SW480 (cell line): Measurements from ENCODE around the gene KIF22.
A peak's percentile ranks its signal among the peaks of the same experiment; 100 is the strongest.
"Not testable (repeated sequence)": the region's sequence is repeated elsewhere in the genome, so short reads cannot be mapped to it uniquely, and the experiment has no call there.

Experiments used
- DNase-seq: peaks from one replicate; pipeline ENCODE4 v3.0.0-alpha.2; 2016; ENCODE audit warnings: low spot score

Gene KIF22

DNA sequence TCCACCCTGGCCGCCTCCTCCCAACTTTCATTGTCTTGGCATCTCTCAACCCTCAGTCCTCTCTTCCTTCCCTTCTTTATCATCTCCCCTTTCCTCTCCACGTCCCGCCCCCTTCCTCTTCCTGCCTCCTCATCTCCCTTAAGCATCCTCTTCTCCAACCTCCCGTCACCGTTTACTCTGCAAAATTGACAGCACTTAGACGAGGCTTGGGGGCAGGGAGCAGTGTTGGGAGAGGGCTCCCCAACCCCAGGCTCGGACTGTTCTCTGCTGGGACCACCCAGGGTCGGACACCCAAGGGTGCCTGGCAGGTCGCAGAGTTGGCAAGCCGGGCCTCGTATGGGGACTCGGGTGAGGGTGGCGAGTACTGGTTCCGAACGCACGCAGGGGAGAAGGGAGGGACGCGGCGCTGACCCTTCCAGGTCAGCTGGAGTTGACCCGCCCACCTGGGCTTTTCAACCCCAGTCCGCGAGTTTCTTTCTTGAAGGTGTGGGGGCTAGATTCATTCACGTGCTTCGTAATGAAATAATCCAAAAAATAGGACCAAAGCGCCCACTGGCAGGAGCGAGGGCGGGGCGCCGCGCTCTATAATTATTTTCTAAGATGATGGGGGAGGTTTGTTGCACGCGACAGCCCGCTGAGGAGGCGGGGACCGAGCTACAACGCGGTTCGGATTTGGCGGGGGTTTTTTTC is 24.6 kb downstream of the KIF22 start:
- no peak for DNase-seq

DNA sequence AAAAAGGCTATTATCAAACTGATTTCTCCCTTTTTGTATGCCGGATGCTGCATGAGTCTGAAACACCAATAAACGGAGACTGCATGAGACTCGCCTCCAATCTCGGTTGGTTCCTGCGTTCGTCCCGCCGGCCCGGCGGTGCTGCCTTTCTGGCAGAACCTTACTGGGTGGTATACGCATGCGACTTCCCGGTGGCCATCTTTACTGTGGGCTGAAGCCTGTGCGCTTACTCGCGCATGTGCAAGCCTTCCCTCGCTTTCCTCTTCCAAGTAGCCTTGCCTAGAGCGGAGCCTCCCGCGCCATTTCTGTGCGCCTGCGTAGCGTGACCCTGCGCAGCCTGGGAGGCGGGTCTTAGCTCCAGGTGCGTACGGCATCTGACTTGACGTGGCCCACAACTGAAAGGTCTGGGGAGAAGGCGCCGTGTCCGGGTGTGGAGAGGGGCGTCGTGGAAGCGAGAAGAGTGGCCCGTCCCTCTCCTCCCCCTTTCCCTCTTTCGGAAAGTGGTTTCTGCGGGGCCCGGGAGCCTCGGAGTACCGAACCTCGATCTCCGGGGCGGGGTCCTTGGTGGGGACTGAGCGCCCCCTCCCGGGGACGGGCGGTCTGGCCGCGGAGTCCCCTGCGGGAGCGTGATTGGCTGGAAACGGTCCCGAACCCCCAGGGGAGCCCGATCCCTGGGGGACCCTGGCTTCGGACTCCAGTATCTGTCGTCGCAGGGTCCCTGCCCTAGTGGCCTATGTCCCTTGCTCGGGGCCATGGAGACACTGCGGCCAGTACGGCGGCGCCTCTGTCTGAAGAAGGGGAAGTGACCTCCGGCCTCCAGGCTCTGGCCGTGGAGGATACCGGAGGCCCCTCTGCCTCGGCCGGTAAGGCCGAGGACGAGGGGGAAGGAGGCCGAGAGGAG is 25.5 kb downstream of the KIF22 start, which contains the start of gene PAGR1:
Gene PAGR1, plus strand, starts transcription at position 360 of the 901 bp plus-strand sequence. Its CDS starts 374 bp downstream, at position 734.
- DNase-seq = peak; percentile 99

DNA sequence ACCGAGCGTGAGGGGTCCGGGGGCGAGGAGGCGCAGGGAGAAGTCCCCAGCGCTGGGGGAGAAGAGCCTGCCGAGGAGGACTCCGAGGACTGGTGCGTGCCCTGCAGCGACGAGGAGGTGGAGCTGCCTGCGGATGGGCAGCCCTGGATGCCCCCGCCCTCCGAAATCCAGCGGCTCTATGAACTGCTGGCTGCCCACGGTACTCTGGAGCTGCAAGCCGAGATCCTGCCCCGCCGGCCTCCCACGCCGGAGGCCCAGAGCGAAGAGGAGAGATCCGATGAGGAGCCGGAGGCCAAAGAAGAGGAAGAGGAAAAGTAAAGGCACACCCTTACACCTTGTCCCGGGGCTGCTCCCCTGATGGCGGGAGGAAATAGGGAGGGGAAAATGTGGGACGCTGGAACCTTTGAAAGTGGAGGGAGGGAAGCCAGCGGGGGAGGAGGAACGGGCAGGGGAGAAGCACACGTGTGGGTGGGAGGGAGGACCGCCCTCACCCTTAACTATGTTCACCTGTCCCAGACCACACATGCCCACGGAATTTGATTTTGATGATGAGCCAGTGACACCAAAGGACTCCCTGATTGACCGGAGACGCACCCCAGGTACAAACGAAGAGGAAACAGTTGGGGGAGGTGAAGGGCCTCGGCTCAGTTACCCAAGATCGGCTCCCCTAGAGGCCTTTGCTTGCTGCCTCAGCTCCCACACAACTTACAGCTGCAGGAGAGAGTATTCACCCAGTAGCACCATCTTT is 26.3 kb downstream of the KIF22 start:
- DNase-seq = peak; percentile 71

DNA sequence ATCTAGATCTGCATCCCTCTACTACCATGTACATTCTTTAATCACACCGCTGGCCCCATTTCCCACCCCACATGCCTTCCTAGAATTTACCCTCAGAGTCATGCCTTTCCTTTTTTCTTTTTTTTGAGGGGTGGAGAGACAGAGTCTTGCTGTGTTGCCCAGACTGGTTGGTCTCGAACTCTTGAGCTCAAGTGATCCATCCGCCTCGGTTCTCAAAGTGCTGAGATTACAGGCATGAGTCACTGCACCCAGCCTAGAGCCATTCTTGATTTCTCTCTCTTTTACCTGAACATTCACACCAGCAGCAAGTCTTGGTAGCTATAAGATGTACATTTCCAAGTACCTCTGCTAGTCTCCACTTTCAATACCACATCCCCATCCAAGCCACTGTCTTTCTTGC is 27.5 kb downstream of the KIF22 start:
- DNase-seq = no peak

DNA sequence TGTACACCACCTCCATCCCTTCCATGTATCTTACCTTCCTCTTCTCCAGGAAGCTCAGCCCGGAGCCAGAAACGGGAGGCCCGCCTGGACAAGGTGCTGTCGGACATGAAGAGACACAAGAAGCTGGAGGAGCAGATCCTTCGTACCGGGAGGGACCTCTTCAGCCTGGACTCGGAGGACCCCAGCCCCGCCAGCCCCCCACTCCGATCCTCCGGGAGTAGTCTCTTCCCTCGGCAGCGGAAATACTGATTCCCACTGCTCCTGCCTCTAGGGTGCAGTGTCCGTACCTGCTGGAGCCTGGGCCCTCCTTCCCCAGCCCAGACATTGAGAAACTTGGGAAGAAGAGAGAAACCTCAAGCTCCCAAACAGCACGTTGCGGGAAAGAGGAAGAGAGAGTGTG is 29.0 kb downstream of the KIF22 start:
- DNase-seq = no peak

DNA sequence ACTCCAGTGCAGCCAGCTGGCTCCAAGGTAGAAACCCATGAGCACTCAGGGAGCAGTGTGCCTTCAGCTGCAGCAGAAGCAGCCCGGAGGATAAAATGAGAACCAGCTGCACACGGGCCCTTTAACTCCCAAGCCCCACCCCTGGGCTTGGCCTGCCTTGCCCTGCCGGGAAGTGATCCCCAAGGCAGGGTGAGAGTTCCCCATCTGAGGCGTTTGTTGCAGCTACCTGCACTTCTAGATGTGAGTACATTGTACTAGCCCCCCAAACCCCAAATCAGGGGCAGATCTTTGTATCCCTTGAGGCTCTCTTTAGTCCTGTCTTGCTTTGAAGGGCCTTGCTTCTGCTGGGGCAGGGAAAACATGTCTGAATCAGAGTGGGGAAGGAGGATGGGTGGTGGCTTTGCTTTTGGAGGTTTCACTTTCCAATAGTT is 29.7 kb downstream of the KIF22 start, which contains the start of gene MVP:
Gene MVP, plus strand, starts transcription at position 192 of the 431 bp plus-strand sequence. CDS start 10,088 bp downstream, outside the sequence.
- peak; percentile 34 for DNase-seq

DNA sequence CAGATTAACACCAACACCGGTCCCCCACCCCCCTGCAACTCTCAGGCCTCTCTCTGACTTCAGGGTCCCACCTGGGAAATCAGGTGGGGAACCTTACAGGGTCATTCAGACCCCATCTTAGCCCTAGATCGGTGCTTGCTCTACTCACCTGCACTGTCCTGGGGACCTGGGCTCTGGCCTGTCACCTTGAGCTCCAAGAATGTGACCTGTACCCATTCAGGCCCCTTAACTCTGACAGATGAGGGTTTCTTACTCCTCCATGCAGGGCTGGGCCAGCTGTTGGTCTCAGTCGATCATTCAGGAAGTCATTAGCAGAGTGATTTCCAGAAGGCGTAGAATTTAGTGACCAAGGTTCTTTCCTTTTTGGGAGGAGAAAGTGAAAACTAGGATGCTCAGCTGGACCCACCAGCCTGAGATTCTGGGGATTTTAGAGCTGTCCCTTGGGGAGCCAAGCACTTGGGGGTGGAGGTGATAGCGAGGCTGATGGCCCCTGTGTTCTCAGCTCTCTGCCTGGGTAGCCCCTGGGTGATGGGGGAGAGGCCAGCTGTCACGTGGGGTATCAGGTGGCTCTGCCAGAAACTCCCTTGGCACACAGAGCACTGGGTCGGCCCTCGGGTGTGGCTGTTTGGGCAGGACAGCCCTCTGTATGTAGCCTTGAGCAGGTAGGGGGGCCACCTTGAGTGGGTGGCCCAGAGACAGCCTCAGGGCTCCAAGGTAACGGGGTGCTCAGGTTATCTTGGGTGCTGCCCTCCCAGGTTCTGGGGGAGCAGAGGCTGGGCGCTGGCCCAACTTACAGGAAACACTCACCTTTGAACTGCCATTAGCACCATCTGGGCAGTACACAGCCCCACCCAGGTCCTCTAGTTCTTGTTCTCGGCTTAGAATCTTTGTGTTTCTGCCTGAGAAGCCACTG is 30.4 kb downstream of the KIF22 start:
- no peak for DNase-seq

DNA sequence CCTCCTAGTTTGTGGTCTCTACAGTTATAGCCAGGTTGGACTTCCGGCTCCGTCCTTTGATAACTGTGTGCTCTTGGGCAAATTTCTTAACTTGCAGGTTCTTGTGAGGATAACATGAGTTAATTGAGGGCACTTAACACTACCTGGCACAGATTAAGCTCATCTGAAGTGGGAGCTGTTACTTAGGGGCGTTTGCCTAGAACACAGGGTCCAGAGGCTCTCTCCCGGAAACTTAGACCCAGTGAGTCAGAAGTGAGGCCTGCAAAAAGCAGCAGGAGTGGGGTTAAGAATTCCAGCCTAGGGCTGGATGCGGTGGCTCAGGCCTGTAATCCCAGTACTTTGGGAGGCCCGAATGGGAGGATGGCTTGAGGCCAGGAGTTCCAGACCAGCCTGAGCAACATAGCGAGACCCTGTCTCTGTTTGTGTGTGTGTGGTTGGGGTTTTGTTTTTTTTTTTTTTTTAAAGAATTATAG is 31.1 kb downstream of the KIF22 start:
- DNase-seq = no peak

DNA sequence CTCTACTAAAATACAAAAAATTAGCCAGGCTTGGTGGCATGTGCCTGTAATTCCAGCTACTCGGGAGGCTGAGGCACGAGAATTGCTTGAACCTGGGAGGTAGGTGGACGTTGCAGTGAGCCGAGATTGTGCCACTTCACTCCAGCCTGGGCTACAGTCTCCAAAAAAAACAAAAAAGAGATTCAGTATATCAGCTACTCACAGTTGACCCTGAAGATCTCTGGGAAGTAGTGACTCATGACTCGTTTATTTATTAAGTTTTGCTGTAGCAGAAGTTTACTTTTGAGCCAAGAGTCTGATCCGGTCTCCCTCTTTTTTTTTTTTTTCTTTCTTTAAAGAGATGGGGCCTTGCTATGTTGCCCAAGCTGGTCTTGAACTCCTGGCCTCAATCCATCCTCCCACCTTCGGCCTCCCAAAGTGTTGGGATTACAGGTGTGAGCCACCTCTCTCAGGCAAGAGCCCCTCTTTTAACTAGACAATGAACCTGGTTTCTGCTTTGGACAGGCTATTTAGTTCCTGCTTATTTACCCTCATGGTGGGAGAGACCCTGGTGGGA is 34.1 kb downstream of the KIF22 start:
- DNase-seq = no peak

DNA sequence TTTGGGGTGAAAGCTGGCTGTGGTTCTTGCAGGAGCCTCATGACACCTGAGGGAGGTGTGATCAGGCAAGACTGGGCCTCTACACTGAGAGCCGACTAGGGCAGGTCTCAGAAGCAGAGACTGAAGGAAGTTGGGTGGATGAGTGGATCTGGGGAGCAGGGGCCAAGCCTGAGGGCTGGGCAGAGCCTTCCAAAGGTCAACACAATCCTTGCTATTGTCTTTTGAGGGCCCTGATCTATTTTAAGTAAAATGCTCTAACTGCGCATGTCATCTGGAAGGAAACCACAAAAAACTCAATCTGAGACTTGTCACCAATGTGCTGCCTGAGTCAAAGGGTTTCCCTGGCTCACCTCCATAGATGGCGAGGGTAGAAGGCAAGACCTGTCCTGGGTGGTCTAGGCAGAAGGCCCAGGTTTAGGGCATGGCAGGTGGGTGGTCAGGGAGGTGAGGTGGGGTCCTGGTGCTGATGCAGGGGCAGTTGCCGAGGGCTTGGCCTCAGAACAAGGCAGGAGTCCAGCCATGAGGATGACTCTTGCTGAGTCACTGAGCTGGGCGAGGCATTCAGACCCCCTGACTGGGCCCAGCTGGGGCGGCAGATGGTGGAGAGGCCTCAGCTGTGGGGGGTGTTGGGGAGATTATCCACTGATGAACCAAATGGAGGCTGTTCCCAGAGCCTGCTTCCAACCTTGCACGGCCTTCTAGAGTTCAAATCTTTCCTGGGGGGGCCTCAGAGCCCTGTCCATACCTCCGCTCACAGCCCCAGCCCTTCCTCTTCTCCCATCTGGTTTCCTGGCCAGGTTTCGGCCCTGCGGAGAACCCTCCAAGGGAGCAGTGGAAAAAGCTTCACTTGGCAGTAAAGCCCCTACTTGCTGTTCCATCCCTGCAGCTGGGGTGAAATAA is 34.8 kb downstream of the KIF22 start:
- peak; percentile 74 for DNase-seq

DNA sequence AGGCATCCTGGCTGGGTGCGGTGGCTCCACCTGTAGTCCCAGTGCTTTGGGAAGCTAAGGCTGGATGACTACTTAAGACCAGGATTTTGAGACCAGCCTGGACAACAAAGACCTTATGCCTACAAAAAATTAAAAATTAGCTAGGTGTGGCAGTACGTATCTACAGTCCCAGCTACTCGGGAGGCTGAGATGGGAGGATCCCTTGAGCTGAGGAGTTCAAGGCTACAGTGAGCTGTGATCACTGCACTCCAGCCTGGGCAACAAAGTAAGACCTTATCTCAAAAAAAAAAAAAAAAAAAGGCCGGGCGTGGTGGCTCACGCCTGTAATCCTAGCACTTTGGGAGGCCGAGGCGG is 35.8 kb downstream of the KIF22 start:
- DNase-seq = no peak

DNA sequence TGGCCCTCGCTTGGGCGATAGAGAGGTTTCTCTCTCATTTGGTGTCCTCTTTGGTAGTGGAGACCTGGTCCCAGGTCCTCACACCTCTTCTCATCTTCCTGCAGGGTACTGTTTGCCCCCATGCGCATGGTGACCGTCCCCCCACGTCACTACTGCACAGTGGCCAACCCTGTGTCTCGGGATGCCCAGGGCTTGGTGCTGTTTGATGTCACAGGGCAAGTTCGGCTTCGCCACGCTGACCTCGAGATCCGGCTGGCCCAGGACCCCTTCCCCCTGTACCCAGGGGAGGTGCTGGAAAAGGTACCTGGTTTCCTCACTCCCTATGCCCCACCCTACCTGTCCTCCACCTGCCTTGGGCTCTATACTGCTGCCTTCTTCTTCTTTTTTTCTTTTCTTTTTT is 40.2 kb downstream of the KIF22 start:
- DNase-seq = no peak

DNA sequence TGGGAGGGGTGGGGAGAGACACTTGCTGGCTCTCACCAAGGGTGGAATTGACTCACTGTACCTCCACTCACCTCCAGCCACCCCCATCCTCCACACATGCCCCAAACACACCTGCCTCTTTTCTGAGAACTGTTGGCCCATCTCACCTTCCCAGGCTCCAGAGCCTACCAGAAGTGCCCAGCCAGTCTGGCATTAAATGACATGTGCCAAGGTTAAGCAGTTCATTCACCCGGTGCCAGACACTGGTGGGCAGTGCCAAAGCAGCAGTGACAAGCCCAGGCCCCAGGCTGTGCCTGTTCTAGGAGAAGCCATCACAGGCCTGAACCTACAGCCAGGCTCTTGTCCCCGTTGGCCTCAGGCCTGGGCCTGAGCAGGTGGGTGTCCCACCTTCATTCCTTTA is 40.9 kb downstream of the KIF22 start:
- no peak for DNase-seq

DNA sequence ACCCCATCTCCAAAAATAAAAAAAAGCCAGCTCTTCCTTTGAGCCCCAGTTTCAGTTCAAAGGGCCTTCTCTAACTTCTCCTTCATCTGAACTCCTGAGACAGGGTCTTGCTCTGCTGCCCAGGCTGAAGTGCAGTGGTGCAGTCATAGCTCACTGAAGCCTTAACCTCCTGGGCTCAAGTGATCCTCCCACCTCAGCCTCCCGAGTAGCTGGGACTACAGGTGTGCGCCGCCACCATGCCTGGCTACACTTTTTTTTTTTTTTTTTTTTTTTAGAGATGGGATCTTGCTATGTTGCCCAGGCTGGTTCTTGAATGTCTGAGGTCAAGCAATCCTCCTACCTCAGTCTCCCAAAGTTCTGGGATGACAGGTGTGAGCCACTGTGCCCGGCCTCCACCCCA is 42.7 kb downstream of the KIF22 start:
- DNase-seq = not testable (repeated sequence)

DNA sequence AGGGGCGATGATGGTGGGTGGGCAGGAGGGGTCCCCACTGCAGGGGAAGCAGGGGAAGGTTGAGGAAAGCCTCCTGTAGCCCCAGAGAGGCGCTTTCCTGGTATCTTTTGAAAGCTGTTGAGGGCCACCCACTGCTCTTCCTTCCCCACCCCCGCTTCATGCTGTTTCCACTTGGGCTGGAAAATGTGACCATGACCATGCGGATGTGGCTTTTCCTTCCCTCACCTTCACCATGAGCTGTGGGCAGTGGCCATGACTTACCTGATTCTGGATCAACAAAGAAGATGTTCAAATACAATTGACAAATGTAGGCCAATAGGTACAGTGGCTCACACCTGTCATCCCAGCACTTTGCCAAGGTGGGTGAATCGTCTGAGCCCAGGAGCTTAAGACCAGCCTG is 43.5 kb downstream of the KIF22 start:
- DNase-seq = no peak

DNA sequence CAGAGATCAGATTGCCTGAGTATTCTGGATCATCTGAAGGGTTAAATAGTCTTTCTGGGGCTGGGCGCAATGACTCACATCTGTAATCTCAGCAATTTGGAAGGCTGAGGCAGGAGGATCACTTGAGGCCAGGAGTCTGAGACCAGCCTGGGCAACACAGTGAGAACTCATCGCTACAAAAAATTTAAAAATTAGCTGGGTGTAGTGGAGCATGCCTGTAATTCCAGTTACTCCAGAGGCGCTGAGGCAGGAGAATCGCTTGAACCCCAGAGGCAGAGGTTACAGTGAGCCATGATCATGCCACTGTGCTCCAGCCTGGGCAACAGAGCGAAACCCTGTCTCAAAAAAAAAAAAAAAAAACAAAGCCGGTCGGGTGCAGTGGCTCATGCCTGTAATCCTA is 45.4 kb downstream of the KIF22 start:
- no peak for DNase-seq

DNA sequence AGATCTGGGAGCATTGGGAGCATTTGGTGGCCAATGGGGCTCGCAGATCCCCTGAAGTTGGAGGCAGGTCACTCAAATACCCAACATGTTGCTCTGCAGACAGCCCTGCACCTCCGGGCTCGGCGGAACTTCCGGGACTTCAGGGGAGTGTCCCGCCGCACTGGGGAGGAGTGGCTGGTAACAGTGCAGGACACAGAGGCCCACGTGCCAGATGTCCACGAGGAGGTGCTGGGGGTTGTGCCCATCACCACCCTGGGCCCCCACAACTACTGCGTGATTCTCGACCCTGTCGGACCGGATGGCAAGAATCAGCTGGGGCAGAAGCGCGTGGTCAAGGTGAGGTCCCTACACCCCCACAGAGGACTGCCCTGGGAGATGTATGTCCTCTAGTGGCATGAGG is 46.1 kb downstream of the KIF22 start:
- no peak for DNase-seq

DNA sequence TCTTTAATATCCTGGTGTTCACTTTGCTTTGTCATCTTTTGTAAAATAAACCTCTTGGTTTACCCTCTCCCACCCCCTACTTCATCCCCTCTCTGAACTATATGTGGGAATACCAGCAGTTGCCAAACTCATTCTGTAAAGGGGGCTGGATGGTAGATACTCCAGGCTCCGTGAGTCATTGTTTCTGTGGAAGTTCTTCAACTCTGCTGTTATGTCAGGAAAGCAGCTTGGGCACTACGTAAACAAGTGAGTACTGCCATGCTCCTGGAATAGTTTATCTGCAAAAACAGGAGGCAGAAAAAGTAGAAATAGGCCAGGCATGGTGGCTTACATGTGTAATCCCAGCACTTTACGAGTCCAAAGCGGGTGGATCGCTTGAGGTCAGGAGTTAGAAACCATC is 47.3 kb downstream of the KIF22 start:
- no peak for DNase-seq

DNA sequence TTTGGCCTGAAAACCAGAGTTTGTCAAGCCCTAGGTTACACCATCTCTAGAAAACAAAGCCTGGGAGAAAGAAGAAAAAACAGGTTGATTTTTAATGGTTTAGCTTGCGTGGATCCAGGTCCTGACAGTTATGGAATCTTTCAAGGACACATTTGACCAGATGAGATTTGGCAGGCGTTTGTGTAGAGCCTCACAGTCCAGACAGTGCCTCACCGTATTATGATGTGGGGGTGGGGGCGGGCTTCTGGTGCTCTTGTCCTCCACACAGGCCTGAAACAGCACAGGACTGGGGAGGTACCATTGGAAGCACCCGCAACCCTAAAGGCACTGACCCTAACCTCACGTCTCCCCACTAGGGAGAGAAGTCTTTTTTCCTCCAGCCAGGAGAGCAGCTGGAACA is 49.3 kb downstream of the KIF22 start:
- no peak for DNase-seq

DNA sequence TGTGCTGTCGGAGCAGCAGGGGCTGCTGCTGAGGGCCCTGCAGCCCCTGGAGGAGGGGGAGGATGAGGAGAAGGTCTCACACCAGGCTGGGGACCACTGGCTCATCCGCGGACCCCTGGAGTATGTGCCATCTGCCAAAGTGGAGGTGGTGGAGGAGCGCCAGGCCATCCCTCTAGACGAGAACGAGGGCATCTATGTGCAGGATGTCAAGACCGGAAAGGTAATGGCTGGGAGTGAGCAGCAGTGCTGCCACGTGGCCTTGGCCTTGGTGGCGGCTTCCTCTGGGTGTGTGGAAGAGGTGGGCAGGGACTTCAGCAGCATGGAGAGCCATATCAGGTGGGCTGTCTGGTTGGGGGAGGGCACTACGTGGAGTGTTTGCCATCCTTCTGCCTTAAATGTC is 49.7 kb downstream of the KIF22 start:
- no peak for DNase-seq
